KG1 (cell line): ENCODE measurements around the gene SLC35B2.
"Not testable (repeated sequence)": the region's sequence is repeated elsewhere in the genome, so short reads cannot be mapped to it uniquely, and the experiment has no call there.

Experiments
- DNase-seq: peaks from one replicate; lab custom pipeline; 2025; lab: John Stamatoyannopoulos, UW

Gene SLC35B2

GRCh38 chr6:44235269-44235668, 22.1 kb downstream of the SLC35B2 start:
- no peak for DNase-seq

- no peak for DNase-seq
Measured at GRCh38 chr6:44234101-44235025, 23.0 kb downstream of the SLC35B2 start.

- DNase-seq, result no peak
Measured at GRCh38 chr6:44233567-44234100, 23.7 kb downstream of the SLC35B2 start.

GRCh38 chr6:44232676-44233566, 24.4 kb downstream of the SLC35B2 start:
- DNase-seq, result no peak

- DNase-seq, result not testable (repeated sequence)
Measured at GRCh38 chr6:44231426-44231825, 25.9 kb downstream of the SLC35B2 start.

- no peak for DNase-seq
Measured at GRCh38 chr6:44230034-44230675, 27.2 kb downstream of the SLC35B2 start.

- no peak for DNase-seq
Measured at GRCh38 chr6:44229376-44230033, 27.8 kb downstream of the SLC35B2 start.

GRCh38 chr6:44228836-44229235, 28.5 kb downstream of the SLC35B2 start:
- no peak for DNase-seq

GRCh38 chr6:44228433-44228832, 28.9 kb downstream of the SLC35B2 start:
- no peak for DNase-seq

- no peak for DNase-seq
Measured at GRCh38 chr6:44228031-44228430, 29.3 kb downstream of the SLC35B2 start.

- no peak for DNase-seq
Measured at GRCh38 chr6:44227148-44227793, 30.1 kb downstream of the SLC35B2 start.

GRCh38 chr6:44226368-44227147, 30.8 kb downstream of the SLC35B2 start:
- no peak for DNase-seq

GRCh38 chr6:44225579-44226325, 31.6 kb downstream of the SLC35B2 start:
- DNase-seq, result no peak

GRCh38 chr6:44224965-44225305, 32.4 kb downstream of the SLC35B2 start:
- no peak for DNase-seq

- DNase-seq, result no peak
Measured at GRCh38 chr6:44224029-44224964, 33.0 kb downstream of the SLC35B2 start.

- peak; percentile 71 for DNase-seq
Measured at GRCh38 chr6:44223319-44224028, 33.9 kb downstream of the SLC35B2 start, which contains the start of gene SLC29A1. SLC29A1 (plus strand) TSS chr6:44223595; CDS start chr6:44227314, 3,719 bp downstream.

- DNase-seq, result no peak
Measured at GRCh38 chr6:44222486-44223318, 34.6 kb downstream of the SLC35B2 start.
